ENCODE data around the gene SENP2. TPM values are rescaled to one million over a fixed set of nuclear protein-coding genes. Genes with fewer than 3 reads are reported as not detected.
"Not testable (repeated sequence)": the region's sequence is repeated elsewhere in the genome, so short reads cannot be mapped to it uniquely, and the experiment has no call there.

SENP2 gene
- total RNA-seq, 1 donor from 2014 or later = 51.8 TPM

DNA sequence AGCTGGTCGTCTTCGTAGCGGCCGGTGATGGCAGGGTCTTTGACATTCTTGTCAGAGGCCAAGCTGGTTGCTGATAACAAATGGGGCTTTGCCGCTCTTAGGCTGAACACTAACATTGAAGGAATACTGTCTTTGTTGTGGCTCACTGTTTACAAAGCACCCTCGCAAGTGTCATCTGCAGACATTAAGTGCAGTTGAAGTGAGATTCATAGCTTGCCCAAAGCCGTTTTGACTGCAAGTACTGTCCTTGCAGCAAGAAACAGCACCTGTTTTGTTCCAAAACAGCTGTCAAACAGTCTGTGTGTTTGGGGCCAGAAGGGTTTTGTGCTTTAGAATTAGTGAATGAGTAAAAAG is 568 bp downstream of the SENP2 start:
- no peak for DNase-seq (ENCODE audit: low spot score)

DNA sequence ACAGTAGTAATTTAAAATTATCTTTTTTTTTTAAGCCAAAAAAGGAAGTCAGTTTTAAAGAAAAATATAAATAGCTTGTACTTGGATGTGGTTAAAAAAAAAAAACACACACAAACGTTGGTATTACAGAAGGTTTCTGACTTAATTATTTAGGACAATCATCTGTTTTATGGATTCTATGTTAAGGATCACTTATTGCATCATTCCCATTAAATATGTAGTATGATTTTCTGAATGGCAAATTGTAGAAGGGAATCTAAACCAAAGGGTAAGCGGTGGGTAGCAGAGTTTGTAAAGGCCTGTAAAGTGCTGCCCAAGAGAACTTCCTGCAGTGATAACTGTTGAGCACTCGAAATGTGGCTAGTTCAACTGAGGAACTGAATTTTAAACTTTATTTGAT is 8.0 kb downstream of the SENP2 start:
- DNase-seq (ENCODE audit: low spot score) = no peak

DNA sequence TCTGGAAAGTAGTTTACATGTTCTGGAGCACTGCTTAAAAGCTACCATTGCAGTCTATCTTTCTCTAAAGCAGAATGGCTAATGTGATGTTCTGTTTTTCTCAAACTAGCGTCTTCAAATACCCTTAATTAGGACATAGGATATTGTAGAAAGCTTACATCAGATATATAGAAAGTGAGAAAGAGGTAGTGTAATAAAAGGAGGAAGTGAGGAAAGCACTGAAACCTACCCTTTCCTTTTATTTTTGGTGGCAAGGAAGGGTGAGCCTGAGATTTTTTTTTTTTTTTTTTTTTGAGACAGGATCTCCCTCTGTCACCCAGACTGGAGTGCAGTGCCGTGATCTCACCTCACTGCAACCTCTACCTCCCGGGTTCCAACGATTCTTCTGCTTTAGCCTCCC is 9.4 kb downstream of the SENP2 start:
- no peak for DNase-seq (ENCODE audit: low spot score)

DNA sequence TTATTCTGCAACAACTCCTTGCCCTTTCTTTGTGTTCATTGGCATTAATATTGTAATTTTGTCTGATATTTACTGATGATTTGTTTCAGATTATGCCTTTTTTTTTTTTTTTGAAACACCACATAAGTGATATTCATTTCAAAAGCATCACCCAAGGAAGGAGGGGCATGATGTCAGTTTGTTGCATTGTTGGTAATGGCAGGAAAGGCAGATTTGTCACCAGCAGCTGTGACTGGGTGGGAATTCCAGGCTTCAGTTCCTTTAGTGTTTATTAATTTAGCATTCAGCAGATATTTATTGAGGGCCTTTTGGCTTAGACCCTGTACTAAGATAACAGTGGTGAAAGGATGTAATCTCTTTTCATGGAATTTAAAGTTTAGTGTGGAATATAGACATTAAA is 19.5 kb downstream of the SENP2 start:
- DNase-seq (ENCODE audit: low spot score) = no peak

DNA sequence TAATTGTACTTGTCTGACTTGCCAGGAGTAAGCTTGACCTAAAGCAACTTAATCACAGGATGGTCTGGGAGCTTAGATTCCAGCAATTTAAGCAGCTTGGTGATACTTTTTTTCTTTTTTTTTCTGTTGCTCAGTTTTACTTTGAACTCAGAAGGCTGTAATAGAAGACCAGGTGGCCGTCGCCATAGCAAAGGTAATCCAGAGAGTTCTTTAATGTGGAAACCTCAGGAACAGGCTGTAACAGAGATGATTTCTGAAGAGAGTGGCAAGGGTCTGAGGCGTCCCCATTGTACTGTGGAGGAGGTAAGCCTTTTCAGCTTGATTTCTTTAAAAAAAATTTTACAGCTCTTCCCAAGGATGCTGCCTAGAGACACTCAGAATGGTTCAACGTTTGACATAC is 20.1 kb downstream of the SENP2 start:
- no peak for DNase-seq (ENCODE audit: low spot score)

DNA sequence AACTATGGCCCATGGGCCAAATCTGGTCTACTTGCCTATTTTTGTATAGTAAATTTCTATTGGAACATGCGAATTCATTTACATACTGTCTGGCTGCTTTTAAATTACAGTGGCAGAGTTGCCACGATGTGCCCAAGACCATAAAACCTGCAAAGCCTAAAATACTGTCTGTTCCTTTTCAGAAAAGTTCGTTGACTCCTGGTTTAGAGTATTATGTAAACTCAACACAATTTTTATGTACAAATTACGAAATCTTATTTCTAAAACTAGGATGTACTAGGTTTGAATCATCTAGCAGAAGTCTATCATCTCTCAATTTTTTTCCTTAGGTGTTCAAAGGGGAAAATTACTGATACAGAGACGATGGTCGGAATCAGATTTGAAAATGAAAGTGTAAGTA is 26.9 kb downstream of the SENP2 start:
- no peak for DNase-seq (ENCODE audit: low spot score)

DNA sequence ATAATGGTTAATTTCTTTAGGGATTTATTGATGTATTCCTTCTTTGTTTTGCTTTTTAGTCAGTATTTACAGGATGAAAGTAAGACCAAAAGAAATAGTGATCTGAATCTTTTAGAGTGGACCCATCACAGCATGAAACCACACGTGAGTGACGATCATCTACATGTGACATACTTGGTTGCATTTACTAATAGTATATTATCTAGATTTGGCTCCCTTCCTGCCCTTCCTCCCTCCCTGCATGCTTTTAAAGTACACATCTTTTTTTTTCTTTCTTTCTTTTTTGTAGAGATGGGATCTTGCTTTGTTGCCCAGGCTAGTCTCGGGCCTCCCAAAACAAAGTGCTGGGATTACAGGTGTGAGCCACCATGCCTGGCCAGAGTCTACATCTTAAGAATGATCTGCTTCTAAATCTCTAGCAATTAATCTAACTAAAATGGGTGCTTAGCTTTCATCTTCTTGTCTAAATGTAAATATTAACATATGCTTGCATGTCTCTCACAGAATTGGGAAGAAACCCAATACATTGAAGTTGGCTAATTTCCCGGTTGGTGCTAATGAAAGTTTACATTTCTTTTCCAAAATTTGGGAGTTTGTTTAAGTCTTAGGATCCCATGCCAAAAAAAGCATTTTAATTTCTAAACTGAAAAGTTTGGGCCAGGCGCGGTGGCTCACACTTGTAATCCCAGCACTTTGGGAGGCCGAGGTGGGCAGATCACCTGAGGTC is 38.0 kb downstream of the SENP2 start:
- DNase-seq (ENCODE audit: low spot score) = no peak

DNA sequence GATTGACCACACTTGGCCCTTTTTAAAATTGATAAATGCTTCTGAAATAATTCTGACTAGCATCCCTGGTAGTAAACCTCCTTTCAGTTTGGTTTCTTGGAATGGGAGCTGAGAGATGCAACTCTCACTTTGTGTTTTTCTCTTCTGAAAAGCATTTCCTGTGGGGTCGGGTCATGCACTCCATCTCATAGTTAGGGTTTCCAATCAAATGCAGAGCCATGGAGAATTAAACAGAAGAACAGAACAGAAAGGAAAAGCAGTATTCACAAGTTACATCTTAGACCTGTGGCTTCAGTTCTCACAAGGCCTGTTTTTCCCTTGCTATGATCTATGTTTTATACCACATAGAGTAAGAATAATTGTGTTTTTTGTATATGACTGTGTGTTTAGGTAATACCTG is 39.7 kb downstream of the SENP2 start:
- DNase-seq (ENCODE audit: low spot score) = no peak

DNA sequence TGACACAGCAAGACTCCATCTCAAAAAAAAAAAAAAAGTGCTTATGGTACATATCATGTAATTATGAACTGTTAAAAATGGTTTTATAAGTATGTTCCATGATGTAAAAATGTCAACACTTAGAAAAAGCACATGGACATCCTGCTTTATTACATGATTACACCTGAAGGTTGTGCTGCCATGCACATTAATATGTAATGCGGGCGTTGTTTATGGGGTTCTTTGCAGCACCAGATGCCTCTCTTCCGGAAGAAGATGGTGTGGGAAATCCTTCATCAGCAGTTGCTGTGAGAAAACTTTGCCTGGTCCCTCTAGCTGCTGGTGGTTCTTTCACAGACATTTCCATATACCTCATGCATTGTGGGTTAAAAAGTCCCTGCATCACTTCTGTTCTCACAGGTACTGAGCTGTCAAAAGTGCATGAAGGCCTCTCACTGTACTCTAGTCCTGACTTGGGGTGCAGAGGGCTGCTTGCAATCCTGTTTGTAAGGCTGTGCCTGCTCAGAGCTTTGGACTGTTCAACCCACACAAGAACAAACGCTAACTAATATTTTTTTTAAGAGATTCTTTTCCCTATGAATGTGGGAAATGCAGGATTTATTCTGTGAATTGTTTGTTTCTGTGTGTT is 43.6 kb downstream of the SENP2 start:
- DNase-seq (ENCODE audit: low spot score) = no peak

DNA sequence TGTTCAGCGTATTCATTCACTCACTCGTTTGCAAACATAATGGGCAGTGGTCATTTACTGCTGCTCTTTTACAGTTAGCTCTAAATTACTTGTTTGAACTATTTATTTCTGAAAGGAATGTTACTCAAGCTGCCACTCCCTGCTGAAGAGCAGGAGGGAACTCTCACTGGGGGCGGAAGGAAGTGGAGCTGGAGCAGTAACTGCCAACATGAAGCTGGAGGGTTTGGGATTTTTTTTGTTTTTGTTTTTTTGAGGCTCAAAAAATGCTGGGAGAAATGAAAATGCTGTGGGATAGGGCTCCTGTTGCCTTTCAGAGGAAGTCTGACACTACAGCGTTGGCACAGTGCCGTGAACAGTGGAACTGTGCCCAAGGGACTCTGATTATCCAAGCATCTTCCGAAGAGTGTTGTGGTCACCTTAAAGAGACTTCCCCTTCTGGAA is 44.1 kb downstream of the SENP2 start:
- DNase-seq (ENCODE audit: low spot score) = no peak

DNA sequence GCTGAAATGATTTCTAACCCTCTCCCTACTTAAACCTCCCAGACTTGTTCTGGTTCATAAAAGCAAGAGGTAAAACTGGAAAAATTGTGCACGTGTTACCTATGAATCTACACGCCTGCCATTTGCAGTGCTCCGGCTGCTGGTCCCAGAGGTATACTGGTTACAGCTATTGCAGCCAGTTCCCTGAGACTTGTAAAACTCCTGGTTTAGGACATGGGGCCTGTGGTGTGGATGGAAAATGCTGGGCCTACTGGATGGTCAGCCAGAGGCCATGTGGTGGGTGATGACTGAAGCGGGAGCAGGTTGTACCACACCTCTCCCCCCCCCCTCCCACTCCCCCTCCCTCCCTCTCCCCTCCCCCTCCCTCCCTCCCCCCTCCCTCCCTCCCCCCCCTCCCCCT is 45.0 kb downstream of the SENP2 start:
- no peak for DNase-seq (ENCODE audit: low spot score)

DNA sequence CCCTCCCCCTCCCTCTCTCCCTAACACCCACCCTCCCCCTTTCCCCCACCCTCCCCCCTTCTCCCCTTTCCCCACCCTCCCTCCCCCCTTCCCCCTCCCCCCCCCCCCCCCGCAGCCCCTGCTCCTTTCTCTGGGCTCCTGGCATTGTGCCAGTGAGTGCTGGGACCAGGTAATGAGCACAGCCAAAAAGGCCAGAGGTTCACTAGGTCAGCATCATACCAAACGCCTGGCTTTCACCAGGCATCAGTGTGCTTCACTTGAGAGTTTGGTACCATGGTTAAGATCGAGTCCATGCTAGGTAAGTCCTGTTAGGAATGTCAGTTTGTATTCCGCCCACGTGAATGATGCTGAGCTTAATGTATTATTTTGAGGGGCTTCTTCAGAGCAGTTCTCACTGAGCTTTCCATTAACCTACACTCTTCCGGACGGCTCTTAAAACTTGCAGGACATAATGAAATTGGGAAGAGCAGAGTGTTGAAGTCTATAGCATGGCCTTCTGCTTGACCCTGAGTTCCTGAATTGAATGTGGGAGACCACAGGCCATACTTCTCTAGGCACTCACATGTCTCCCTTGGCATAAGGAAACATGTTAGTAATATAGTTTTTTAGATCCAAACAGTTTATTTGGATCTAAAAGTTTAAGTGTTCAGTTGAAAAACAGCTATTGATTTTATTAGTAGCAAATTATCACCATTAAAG is 45.6 kb downstream of the SENP2 start:
- DNase-seq (ENCODE audit: low spot score) = no peak

DNA sequence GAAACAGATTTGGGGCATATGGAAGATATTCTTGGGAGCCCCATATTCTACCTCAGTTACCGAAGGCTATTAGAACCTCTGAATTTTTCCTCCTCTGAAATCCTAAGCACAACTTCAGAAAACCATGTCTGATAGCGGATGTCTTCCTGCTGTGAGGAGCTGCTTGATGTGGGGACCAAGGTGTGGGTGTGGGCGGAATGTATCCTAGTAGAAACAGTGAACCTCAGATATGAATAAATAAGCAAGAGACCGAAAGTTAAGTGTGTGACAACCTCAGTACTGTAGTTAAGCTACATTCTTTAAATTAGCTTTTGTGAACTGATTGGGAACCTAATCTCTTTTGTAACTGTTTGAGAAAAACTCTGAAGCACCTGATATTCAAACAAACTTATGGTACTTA is 46.9 kb downstream of the SENP2 start:
- DNase-seq (ENCODE audit: low spot score) = no peak

DNA sequence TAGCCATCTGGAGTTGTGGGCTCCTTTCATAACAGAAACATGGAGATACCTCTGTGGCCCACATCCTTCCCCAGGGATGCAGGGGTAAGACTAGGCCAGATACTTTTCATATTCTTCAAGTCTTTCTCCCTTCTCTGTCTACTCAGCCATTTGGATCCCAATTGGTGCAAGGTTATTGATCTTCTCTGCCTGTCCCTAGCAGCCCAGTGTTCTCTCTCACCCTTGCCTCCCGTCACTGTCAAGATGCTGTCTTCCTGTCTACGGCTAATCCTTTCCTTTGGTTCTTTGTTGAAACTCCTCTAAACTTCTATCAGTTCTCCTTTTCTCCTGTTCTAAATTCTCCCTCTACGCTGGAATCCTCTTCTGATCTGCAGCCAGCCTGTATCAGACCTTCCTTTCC is 51.3 kb downstream of the SENP2 start:
- DNase-seq (ENCODE audit: low spot score) = no peak

DNA sequence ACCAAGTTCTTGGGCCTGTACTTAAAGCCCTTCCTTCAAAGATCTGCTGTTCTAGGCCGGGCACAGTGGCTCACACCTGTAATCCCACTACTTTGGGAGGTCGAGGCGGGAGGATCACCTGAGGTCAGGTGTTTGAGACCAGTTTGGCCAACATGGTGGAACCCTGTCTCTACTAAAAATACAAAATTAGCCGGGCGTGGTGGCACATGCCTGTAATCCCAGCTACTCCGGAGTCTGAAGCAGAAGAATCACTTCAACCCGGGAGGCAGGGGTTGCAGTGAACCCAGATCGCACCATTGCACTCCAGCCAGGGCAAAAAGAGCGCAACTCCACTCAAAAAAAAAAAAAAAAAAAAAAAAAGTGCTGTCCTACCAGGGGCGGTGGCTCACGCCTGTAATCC is 52.6 kb downstream of the SENP2 start:
- DNase-seq (ENCODE audit: low spot score) = not testable (repeated sequence)

DNA sequence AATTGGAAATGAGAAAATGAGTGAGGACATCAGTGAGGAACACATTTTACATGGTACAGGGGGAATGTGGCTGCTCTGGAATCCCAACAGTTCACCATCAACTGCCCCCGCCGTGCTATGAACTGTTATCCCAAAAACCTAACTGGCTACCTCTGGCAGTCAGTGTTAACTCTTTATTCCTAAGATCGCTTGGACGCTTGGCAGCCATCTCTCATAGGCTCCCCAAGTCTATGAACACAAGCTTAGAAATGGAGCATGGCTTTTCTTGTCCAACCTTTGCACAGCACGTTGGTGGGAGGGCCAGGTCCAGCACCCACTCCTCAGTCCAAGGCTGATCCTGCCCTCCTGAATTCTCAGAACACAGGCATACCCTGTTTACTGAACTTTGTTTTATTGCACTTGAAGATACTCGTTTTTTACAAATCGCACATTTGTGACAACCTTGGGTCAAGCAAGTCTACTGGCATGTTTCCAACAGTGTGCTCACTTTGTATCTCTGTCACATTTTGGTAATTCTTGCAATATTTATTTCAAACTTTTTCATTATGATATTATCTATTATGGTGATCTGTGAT is 53.6 kb downstream of the SENP2 start:
- no peak for DNase-seq (ENCODE audit: low spot score)

DNA sequence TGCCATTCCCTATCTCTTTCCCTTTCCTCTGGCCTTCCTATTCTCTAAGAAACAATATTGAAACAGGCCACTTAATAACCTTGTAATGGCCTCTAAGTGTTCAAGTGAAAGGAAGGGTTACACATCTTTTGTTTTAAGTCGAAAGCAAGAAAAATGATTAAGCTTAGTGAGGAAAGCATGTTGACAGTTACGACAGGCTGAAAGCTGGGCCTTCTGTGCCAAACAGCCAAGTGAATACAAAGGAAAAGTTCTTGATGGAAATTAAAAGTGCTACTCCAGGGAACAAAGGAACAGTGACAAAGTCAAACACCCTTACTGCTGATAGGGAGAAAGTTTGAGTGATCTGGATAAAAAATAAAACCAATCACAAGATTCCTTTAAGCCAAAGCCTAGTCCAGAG is 54.2 kb downstream of the SENP2 start:
- no peak for DNase-seq (ENCODE audit: low spot score)

DNA sequence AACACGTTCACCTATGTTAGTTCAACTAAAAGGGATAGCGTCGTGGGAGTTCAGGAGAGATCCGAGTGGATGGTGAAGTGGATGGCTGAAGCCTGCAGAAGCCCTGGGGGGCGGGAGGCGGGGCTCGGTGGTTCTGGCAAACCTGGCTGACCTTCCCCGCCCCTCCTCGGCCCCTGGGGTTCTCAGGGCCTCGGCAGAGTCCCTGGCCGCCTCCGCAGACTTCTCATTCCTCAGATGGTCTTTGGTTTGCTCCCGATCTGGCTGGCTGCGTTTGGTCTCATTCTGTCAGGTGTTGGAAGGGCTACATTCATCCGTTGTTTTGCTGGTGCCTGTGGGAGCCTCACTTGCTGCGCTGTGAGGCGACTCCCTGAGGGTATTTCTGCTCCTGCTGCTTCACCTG is 59.1 kb downstream of the SENP2 start:
- not testable (repeated sequence) for DNase-seq (ENCODE audit: low spot score)

DNA sequence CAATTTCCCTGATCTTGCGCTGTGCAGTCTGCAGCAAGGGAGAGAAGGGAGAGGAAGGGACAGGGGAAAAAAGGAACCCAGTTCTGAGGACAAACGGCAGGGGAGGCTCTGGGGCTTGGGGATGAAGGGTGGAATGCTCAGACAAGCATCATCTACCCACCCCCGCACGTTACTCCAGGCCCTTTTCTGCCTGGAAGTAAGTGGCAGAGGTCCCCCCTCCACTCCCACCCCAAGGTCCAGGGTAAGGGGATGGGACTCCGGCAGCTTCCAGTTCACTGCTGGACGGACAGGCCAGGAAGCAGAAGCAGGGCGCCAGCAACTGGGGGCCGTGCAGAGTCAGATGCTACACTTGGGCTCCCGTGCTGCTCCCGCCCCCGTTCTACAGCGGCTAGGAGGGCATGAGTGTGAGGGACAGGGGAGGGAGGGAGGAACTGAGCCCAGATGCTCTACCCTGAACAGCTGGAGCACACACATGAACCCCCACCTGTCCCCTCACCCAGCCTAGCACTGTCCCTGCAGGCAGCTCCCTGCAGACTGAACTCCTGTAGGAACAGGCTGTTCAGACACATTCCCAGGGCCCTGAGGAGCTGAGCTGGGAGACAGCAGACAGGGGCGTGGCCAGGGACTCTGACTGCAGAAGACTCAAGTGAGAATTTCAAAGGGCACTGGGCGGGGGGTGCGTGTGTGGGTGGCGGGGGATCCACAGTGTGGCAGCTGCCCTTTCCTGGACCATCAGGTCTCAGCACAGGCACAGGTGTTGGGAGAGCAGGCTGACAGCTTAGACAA is 59.7 kb downstream of the SENP2 start:
- no peak for DNase-seq (ENCODE audit: low spot score)

DNA sequence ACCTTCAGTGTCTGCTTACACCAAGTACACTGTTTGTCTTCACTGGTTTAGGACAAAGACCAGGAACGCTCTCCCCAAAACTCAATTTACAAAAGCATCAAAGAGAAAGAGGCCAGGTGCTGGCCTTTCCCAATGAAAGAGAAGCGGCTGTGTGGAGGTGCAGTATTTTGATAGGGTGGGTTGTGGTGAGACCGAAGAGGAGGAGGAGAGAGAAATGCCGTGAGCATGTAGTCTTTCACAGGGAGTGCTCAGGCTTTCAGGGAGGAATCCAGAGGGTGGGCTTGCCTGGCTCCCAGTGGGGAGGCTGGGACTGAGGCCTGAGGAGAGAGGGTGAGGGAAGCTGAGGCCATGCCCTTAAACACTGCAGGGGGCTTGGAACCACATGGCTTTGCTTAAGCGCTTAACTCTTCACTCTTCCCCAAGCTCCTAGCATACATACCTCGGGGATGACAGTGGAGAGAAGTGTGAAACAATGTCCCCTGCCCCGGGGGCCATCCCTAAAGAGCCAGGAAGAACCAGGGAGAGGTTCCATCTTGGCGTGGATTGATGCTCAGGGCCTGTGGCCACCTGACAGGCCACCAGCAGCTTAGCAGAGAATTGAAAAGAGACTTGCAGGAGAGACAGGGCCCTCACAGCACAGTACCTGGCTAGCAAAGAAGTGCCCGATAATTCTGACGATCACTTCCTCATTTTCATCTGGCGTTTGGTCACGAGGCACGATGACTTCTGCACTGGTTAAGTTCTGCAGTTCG is 60.5 kb downstream of the SENP2 start:
- no peak for DNase-seq (ENCODE audit: low spot score)

DNA sequence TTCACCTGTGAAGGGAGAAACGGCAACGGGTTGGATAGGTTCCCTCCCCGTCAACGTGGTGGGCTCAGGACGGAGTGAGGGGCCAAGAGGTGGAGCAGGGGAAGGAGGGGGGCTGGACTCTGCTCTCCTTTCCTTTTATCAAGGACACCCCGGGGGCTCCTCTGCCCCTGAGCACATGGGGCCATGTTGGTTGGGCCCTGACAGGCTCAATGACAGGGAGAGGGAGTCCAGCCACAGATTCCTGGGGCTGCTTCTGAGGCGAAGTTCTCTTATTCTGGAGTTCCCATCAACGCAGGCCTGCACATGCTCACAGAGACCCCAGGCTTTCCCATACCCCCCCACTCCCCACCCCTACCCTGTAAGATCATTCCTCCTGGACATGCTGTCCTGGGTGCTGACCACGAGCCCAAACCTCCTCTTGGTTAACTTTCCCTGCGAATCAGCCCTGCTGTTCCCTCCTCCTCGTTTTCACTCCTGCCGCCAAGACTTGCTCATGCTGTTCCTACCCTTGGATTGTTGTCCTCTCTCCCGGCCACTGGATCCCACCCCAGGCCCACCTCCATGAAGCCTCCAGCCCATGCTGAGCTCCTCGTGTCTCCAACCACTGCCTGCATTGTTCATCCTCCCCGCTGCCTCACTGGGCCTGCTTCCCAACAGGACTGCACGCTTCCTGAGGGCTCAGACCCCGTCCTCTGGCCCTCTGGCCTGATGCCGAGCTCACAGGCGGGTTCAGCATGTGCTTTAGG is 61.2 kb downstream of the SENP2 start:
- DNase-seq (ENCODE audit: low spot score) = no peak

Data from ureter (tissue), 1 donor.